Dedifferentiated amniotic fluid mesenchymal stem cell (primary cell): ENCODE data around the gene RSRP1.
"Not testable (repeated sequence)": the region's sequence is repeated elsewhere in the genome, so short reads cannot be mapped to it uniquely, and the experiment has no call there.

ENCODE experiments used
- DNase-seq: peaks from one replicate; pipeline ENCODE4 v3.0.0-alpha.2; 2016; ENCODE audit errors: extremely low spot score

The RSRP1 gene

DNA sequence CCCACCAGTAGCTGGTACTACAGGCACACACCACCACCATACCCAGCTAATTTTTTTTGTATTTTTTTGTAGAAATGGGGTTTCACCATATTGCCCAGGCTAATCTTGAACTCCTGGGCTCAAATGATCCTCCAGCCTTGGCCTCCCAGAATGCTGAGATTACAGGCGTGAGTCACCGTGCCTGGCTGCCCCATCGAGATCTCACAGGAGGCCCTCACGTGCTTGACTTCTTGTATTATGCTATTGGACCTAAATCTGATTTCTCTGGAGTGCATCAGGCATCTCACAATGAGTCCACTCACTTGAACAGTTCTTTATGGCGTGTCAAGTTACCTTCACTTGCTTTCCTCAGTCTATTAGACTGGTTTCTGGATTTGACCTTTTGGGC, 9.3 kb upstream of the RSRP1 start:
- no peak for DNase-seq

DNA sequence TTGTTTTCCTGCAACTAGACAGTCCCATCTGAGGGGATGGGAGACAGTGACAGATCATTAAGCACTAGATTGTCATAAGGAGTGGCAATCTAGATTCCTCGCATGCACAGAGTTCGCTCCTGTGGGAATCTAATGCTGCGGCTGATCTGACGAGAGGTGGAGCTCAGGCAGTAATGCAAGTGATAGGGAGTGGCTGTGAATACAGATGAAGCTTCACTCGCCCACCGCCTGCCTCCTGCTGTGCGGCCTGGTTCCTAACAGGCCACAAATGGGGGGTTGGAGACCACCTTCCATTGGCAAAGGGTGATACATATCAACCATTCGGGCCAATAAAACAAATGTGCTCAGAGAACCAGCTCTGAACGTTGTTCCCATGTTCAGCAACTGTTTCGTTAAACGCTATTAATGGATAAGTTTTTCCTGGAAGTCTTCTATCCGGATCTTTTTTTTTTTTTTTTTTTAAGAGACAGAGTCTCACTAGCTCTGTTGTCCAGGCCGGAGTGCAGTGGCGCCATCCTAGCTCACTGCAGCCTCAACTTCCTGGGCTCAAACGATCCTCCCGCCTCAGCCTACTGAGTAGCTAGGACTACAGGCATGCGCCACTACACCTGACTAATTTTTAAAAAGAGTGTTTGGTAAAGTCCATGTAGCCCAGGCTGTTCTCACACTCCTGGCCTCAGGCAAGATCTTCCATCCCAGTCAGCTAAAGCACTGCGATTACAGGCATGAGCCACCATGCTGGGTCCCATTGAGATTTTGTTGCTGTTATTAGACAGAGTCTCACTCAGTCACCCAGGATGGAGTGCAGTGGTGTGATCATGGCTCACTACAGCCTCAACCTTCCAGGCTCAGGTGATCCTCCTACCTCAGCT, 8.7 kb upstream of the RSRP1 start:
- DNase-seq = no peak

DNA sequence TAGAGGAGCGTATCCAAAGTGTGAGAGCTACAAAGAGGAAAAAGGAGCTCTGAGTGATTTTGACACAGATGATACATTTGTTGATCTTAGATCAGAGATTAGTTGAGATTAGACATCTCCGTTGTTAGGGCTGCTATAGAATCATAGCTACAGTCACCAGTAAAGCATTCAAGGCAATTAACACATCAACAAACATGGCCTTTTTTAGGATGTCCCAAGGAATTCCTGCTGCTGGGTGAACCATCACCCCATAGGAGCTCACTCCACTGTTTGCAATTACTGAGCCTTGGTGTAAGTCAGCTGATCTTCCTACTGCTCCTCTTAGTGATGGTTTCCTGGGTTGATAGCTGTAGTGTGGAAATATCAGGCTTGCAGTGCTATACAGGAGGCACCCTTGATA, 6.7 kb upstream of the RSRP1 start:
- DNase-seq = no peak

DNA sequence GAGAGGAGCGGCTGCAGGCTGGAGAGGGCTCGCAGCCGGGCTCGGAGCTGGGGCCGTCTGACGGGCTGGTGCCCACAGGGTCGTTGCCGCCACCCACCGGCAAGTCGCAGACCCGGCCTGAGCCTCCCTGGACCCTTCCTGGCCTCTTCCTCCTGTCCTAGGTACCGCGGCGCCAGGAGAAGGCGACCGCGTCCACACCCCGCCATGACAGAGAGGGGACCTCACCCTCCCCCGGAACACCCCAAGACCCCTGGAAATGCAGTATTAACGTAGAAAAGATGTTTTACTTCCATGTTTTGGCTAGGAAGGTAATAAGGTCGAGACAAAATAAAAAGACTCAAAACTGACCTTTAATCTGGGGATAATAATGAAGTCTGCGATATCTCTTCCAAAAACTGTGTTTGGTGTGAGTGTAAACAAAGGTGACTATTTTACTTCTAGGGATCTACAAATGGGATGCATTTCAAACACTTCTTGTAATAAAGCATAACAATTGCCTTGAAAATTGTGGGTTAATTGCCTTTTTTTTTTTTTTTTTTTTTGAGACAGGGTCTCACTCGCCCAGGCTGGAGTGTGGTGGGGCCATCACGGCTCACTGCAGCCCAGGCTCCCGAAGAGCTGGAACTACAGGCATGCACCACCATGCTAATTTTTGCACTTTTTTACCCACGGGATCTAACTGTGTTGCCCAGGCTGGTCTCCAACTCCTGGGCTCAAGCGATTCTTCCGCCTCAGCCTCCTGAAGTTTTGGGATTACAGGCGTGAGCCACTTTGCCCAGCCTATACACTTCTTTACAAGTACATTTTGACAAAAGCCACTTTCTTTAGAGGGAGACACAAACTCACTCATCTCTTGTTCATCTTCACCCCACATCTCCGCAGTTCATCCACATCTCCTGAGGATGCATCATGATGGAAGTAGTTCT, 838 bp upstream of the RSRP1 start:
- no peak for DNase-seq

DNA sequence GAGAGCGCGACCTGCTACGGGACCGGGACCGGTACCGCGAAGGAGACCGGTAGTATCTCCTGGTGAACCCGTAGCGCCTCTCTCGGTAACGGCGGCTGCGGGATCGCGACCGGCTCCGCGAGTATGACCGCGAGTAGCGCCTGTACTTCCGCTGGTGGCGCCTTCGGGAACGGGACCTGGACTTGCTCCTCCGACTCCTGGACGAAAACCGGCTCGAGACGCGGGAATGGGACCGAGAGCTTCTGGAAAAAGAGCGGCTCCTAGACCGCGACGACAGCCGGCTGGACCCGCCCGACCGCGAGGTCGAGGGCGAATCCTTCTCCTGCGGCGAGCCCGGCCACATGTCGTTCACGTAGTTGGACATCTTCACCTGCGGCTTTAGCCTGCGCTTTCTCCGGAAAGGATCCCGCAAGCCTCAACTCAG, 642 bp downstream of the RSRP1 start:
- DNase-seq = peak; percentile 15

DNA sequence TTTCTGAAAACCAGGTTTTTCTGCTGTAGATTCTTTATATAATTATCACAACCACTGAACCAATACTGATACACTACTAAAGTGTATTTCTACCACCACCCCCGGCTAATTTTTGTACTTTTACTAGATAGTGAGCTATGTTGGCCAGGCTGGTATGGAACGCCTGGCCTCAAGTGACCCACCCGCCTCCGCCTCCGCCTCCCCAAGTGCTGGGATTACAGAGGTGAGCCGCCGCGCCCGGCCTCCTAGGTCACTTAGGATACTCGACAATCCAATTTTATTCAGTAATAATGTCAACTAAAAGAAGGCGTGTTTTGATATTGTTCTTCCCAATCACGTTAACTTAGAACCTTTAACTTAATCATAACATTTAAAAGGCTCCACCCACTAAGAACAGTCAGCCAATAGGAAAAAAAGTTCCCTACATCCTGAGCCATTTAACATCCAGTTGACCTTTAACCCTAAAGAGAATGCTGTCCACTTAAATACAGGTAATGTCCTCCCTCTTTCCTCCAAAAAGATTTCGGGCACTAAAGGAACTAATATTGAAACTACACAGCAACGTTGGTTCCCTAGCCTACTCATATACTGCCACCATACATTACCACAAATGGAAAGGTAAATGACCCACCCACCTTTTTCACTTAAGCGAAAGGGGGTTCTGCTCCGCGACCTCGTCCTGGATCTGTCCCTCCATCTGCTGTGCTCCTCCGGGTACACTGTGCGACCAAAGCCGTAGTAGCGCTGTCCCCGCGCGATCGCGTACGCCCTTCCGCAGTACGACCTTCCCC, 1.2 kb downstream of the RSRP1 start:
- DNase-seq = no peak

DNA sequence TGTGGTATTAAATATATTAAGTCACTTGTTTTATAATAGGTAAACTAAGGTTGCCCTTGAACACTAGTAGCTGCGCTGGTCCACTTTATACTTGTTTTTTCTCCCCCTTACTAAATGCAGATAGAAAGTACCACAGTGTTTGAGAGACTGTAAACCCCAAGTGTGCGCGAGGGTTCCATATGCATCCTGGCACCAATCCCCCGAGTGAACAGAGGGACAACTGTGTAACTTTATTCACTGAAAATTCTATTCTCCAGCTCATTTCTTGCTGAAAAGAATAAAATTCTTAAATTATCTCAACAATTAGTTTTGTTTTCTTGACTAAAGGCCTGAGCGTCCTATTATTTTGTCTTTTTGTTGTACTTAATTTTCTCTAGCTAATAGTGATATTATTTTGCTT, 1.9 kb downstream of the RSRP1 start:
- no peak for DNase-seq

DNA sequence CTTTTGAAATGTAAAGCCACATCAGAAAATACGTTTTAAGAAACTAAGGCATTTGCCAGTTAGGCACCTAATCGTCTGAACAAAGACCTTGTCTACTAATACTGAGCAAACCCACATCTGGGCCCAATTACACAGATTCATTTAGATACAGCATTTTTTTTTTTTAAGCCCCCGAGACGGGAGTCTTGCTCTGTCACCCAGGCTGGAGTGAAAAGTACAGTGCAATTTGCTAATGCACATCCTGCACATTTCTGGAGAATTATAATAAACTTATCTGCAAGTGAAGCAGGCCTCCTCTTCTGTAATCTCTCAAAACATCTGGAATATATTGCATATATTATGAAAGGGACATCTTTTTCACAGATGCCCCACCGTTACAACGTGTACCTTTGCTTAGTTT, 3.3 kb downstream of the RSRP1 start:
- DNase-seq = no peak

DNA sequence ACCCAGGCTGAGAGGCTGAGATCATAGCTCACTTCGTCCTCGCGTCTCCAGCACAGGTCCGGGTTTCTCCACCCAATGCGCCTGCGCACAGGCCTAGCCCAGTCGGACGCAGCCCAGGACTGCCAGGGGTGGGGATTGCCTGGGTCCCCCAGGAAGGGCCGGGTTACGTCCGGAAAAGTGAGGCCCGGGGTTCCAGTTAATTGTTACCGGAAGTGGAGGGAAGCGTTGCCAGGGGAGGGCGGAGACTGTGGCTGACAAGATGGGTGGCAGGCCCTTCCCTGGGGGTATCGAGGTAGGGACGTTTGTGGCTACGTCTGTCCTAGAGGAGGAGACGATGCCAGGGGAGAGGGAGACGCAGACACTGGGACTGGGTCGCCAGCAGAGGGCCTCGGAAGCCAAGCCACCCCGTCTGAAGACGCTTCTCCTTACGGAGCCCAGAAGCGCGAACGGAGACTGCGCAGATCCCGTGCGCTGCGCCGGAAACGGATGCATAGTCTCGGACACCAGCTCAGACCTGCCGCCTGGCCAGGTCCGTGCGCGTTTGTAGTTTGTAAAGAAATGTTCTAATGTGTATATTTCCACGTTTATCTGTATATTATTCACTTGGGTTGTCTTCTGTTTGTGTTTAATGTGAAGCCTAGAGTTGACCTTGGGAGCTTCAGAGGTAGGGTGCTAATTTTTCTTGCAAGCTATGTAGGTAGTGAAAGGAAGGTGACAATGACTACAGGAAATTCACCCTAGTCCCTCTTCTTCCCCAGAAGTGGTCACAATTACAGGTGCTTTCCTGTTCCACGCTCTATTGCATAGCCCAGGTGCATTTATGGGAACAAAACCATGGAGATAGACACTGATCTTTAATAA, 7.3 kb downstream of the RSRP1 start:
- peak; percentile 77 for DNase-seq

DNA sequence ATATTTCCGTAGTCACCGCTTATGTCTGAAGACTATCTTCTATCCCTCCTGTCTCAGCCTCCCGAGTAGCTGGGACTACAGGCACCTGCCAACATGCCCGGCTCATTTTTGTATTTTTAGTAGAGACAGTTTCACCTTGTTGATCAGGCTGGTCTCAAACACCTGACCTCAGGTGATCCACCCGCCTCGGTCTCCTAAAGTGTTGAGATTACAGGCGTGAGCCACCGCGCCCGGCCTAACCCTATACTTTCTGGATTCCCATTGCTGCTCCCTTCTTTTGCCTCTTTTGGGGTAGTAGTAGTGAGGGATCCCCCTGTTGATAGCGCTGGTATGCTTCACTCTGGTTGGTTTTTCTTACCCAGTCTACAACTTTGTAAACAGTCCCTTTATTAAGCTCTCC, 9.2 kb downstream of the RSRP1 start:
- no peak for DNase-seq

DNA sequence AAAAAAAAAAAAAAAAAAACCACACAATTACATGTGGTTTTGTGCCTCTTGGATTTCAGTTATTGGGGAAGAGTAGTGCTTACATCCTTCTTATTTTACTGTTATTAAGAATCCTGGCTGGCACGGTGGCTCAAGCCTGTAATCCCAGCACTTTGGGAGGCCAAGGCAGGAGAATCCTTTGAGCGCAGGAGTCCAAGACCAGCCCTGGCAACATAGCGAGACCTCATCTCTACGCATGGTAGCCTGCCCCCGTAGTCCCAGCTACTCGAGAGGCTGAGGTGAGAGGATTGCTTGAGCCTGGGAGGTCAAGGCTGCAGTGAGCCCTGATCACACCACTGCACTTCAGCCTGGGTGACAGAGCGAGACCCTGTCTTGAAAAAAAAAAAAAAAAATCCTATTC, 11.0 kb downstream of the RSRP1 start:
- not testable (repeated sequence) for DNase-seq

DNA sequence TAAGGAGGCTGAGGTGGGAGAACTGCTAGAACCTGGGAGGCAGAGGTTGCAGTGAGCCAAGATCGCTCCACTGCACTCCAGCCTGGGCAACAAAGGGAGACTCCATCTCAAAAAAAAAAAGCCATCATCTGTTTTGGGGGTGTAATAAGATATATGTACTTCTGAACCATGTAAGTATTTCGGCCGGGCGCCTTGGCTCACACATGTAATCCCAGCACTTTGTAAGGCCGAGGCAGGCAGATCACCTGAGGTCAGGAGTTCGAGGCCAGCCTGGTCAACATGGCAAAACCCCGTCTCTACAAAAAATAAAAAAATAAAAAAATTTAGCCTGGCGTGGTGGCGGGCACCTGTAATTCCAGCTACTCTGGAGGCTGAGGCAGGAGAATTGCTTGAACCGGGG, 11.8 kb downstream of the RSRP1 start:
- not testable (repeated sequence) for DNase-seq

DNA sequence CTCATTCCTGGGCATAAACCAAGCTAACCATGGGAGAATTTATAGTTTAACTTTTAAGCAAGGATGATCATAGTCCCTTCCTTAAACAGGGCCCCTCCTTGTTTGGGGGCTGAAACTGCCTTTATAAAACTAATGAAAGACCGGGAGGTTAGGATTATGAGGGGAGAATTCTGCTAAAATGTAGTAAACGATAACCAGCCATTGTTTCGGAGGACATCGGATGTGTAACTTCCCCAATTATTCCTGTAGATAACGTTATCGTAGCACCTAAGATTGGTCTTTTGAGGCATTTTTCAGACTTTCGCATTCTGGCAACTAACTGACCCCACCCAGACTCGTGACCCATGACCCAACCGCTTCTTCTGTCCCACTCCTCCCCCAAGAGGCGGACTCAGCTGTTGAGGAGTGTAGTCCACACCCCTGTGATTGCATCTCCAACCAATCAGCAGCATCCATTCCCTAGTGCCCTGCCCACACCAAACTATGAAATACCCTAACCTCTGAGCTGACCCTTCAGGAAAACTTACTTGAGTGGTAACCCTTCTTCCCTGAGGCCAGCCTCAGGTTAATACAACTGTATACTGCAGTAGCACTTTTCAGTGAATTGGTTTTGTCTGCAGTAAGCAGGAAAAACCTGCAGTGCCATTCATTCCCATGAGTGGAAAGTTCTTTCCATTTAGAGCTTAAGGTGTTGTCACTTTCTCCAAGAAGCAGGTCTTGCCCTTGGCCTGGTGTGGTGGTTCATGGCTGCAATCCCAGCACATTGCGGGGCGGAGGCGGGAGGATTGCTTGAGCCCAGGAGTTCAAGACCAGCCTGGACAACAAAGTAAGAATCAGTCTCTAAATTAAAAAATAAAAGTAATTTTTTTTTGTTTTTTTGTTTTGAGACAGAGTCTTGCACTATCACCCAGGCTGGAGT, 14.1 kb downstream of the RSRP1 start:
- DNase-seq = peak; percentile 68

DNA sequence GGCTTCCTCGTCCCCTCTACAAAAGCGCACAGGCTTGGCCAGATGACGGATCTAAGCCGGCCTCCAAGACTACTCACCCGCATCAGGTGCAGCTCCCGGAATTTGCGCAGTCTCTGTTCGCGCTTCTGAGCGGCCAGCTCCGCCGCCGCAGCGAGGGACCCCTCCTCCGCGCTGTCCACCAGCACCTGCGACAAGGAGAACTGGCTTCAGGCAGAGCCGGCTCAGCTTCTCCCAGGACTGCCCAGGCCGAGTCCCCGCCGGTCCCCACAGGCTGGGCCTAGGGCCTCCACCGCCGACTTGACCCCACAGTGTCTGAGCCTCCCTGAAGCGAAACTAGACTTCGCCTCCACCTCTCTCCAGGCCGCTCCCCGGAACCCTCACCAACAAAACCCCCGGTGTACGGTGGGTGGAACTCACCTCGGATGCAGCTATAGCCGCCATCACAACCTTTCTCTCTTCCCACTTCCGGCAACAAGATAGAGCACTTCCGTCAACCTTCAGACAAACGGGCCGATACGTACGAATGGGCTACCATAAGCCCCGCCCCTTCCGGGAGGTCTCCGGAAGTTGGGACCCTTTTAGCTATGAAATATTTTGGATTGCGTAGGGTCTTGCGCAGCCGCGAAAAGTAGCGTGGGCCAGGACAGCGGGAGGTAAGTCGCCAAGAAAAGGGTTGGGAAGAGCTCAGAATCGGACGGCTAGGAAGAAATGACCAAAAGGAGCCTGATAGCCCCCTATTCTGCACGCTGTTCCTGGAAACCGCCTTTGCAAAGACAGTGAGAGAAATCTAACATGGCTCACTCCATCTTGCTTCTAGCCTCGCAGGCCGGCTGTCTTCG, 15.0 kb downstream of the RSRP1 start, which contains the start of gene SYF2:
SYF2 (minus strand) TSS at position 476 of the 839 bp plus-strand sequence; CDS start at position 441, 35 bp downstream.
- peak; percentile 94 for DNase-seq

DNA sequence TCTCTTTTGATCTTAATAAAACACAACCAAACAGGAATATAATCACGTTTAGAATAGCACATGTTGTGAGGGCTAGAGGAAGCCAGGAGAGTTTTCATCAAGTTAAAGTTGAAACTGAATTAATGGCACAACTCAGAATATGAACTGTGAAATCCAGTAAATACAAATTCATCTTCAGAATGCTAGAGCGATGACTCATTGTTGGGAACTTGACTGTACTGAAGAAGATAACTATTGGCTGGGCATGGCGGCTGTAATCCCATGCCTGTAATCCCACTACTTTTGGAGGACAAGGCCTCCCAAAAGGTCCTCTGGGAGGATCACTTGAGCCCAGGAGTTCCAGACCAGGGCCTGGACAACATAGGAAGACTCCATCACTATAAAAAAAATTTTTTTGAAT, 23.8 kb downstream of the RSRP1 start:
- no peak for DNase-seq

DNA sequence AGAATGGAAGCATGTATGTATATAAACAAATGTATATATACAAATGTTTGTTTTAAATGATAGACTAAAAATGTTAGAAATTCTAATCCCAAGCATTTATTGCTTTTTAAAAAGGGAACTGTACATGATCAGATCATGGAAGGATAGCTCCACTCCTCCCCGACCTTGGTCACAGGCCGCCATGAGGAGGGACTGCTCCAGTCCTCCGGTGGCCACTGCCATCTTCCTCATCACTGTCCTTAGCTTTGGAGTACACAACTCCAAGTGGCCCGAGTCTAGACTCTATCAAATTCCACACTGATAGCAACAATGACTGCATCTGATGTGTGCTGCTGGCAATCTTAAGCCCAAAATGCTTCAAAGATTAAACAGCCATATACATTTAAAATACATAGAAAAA, 24.6 kb downstream of the RSRP1 start:
- no peak for DNase-seq

DNA sequence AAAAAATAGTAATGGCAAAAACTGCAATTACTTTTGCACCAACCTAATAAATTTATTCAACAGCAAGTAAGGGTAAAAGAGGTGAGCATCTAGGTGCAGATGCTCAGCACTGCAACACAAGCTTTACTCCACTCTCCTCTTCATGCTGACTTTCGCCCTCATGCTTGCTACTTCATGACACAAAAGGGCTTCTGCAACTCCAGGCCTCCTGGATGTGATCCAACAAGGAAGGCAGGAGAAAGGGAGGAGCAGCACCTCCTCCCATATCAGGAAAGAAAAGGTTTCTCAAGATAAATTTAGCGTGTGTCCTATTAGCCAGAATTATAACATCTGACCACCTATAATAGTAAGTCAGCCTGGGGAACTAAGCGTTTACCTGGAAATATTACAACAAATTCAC, 26.6 kb downstream of the RSRP1 start:
- no peak for DNase-seq

DNA sequence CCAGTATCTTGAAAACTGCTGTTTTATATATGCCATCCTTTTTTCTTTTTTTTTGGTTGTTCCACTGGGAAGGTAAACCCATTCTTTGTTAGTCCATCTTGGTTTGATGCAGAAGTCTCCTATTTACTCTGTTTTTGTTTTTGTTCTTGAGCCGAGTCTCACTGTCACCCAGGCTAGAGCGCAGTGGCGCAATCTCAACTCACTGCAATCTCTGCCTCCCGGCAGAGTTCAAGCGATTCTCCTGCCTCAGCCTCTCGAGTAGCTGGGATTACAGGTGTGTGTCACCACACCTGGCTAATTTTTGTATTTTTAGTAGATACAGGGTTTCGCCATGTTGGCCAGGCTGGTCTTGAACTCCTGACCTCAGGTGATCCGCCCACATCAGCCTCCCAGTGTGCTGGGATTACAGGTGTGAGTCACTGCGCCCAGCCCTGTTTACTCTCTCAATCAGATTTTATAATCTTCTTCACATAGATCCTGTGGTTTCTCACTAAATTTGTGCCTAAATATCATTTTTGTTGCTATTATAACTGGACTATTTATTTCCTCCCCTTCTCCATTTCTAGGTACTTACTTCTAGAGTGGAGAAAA, 27.5 kb downstream of the RSRP1 start:
- no peak for DNase-seq
